ENCODE results near the gene SHOX.

GRCh38 chrX:643911-644303, 13.3 kb downstream of the SHOX start:
- no peak for TF ChIP-seq CTCF (IDR thresholded peaks at IDR 0.05)
- TF ChIP-seq POLR2A (IDR thresholded peaks at IDR 0.05) = no peak
- TF ChIP-seq POLR2AphosphoS5 (IDR thresholded peaks at IDR 0.05) = no peak

All from upper lobe of left lung (tissue), 4 donors.